ENCODE results near the gene SLC25A4.

The SLC25A4 gene

GRCh38 chr4:185119927-185120630 is 23.0 kb upstream of the SLC25A4 start:
- DNase-seq (ENCODE audit: low read depth in 1 of 2, low spot score in 1 of 2), result no peak

- no peak for DNase-seq (ENCODE audit: low read depth in 1 of 2, low spot score in 1 of 2)
Measured at GRCh38 chr4:185120631-185120946, 22.5 kb upstream of the SLC25A4 start.

GRCh38 chr4:185122681-185123345 is 20.3 kb upstream of the SLC25A4 start:
- DNase-seq (ENCODE audit: low read depth in 1 of 2, low spot score in 1 of 2), result no peak

- DNase-seq (ENCODE audit: low read depth in 1 of 2, low spot score in 1 of 2), result no peak
Measured at GRCh38 chr4:185124006-185124405, 19.1 kb upstream of the SLC25A4 start.

GRCh38 chr4:185127021-185127925 is 15.8 kb upstream of the SLC25A4 start:
- DNase-seq (ENCODE audit: low read depth in 1 of 2, low spot score in 1 of 2), result no peak

- DNase-seq (ENCODE audit: low read depth in 1 of 2, low spot score in 1 of 2), result no peak
Measured at GRCh38 chr4:185128272-185129119, 14.6 kb upstream of the SLC25A4 start.

GRCh38 chr4:185134307-185134869 is 8.7 kb upstream of the SLC25A4 start:
- DNase-seq (ENCODE audit: low read depth in 1 of 2, low spot score in 1 of 2), result no peak

- no peak for DNase-seq (ENCODE audit: low read depth in 1 of 2, low spot score in 1 of 2)
Measured at GRCh38 chr4:185137233-185137925, 5.7 kb upstream of the SLC25A4 start.

- DNase-seq (ENCODE audit: low read depth in 1 of 2, low spot score in 1 of 2), result no peak
Measured at GRCh38 chr4:185138161-185138560, 4.9 kb upstream of the SLC25A4 start.

- DNase-seq (ENCODE audit: low read depth in 1 of 2, low spot score in 1 of 2), result no peak
Measured at GRCh38 chr4:185139736-185140135, 3.3 kb upstream of the SLC25A4 start.

- DNase-seq (ENCODE audit: low read depth in 1 of 2, low spot score in 1 of 2), result no peak
Measured at GRCh38 chr4:185141777-185142176, 1.3 kb upstream of the SLC25A4 start.

- no peak for DNase-seq (ENCODE audit: low read depth in 1 of 2, low spot score in 1 of 2)
Measured at GRCh38 chr4:185142564-185142911, 528 bp upstream of the SLC25A4 start.

- no peak for DNase-seq (ENCODE audit: low read depth in 1 of 2, low spot score in 1 of 2)
Measured at GRCh38 chr4:185143601-185143969, 519 bp downstream of the SLC25A4 start.

- no peak for DNase-seq (ENCODE audit: low read depth in 1 of 2, low spot score in 1 of 2)
Measured at GRCh38 chr4:185144601-185145240, 1.7 kb downstream of the SLC25A4 start.

GRCh38 chr4:185145572-185145971 is 2.5 kb downstream of the SLC25A4 start:
- DNase-seq (ENCODE audit: low read depth in 1 of 2, low spot score in 1 of 2), result no peak

- DNase-seq (ENCODE audit: low read depth in 1 of 2, low spot score in 1 of 2), result no peak
Measured at GRCh38 chr4:185149392-185149791, 6.3 kb downstream of the SLC25A4 start.

GRCh38 chr4:185151296-185151695 is 8.2 kb downstream of the SLC25A4 start:
- DNase-seq (ENCODE audit: low read depth in 1 of 2, low spot score in 1 of 2), result no peak

GRCh38 chr4:185165605-185166063 is 22.6 kb downstream of the SLC25A4 start:
- no peak for DNase-seq (ENCODE audit: low read depth in 1 of 2, low spot score in 1 of 2)

- no peak for DNase-seq (ENCODE audit: low read depth in 1 of 2, low spot score in 1 of 2)
Measured at GRCh38 chr4:185167234-185167633, 24.2 kb downstream of the SLC25A4 start.

Measured in activated T-helper 1 cell treated with anti-CD3 and anti-CD28 coated beads, Interleukin-2, amount 50 U/mL, for 16 hours (primary cell).